DOHH2 (cell line): ENCODE measurements around the gene CLMN.
"Not testable (repeated sequence)": the region's sequence is repeated elsewhere in the genome, so short reads cannot be mapped to it uniquely, and the experiment has no call there.

Experiments used
- H3F3A ChIP-seq: fragments of 200-600 bp; sonication (generic), shearing (Covaris generic); 2 replicates; pipeline ENCODE4 v1.6.0; 2016; ENCODE audit warnings: antibody characterized with exemption, mild to moderate bottlenecking; ENCODE audit not compliant: control insufficient read depth, insufficient read depth
- H3K27ac ChIP-seq: fragments of 200-600 bp; sonication (generic); 2 replicates; pipeline ENCODE4 v1.5.1; 2014; ENCODE audit warnings: low read depth, mild to moderate bottlenecking, low read length, moderate library complexity
- H3K27me3 ChIP-seq: fragments of 200-600 bp; sonication (generic); 2 replicates; pipeline ENCODE4 v1.6.1; 2014; ENCODE audit warnings: mild to moderate bottlenecking, low read length, mixed read lengths; ENCODE audit not compliant: control insufficient read depth
- H3K36me3 ChIP-seq: fragments of 200-600 bp; sonication (generic); 2 replicates; pipeline ENCODE4 v1.6.1; 2014; ENCODE audit warnings: mild to moderate bottlenecking, low read length, moderate library complexity, mixed read lengths; ENCODE audit not compliant: control insufficient read depth
- H3K4me1 ChIP-seq: fragments of 200-600 bp; sonication (generic); 2 replicates; pipeline ENCODE4 v1.6.1; 2014; ENCODE audit warnings: mild to moderate bottlenecking, low read length, mixed read lengths; ENCODE audit not compliant: control insufficient read depth
- H3K4me2 ChIP-seq: fragments of 200-600 bp; sonication (generic); 2 replicates; pipeline ENCODE4 v1.6.0; 2014; ENCODE audit warnings: mild to moderate bottlenecking, low read length, moderate library complexity
- H3K4me3 ChIP-seq: fragments of 200-600 bp; sonication (generic); 2 replicates; pipeline ENCODE4 v1.5.1; 2014; ENCODE audit warnings: mild to moderate bottlenecking, low read length, mixed read lengths
- H3K79me2 ChIP-seq: fragments of 200-600 bp; sonication (generic); 2 replicates; pipeline ENCODE4 v1.6.1; 2014; ENCODE audit warnings: mild to moderate bottlenecking, low read length, mixed read lengths; ENCODE audit not compliant: control insufficient read depth
- H3K9me2 ChIP-seq: fragments of 200-600 bp; sonication (generic); replicated peaks from 2 replicates; pipeline ENCODE4 v1.6.1; 2014; ENCODE audit warnings: mild to moderate bottlenecking, low read length, mixed read lengths; ENCODE audit not compliant: control insufficient read depth
- H3K9me3 ChIP-seq: fragments of 200-600 bp; sonication (generic); 2 replicates; pipeline ENCODE4 v1.6.1; 2014; ENCODE audit warnings: antibody characterized with exemption, low read length, mixed read lengths; ENCODE audit not compliant: control insufficient read depth, insufficient read depth
- H4K20me1 ChIP-seq: fragments of 200-600 bp; sonication (generic); 2 replicates; pipeline ENCODE4 v1.6.0; 2014; ENCODE audit warnings: low read depth, mild to moderate bottlenecking, antibody characterized with exemption, low read length, moderate library complexity; ENCODE audit not compliant: control insufficient read depth, insufficient read depth
- CTCF ChIP-seq: fragments of 200-600 bp; sonication (generic); IDR thresholded peaks from one replicate; pipeline ENCODE4 v1.5.1; 2014; ENCODE audit warnings: antibody characterized with exemption, mild to moderate bottlenecking, low read depth, low read length; ENCODE audit not compliant: poor library complexity, severe bottlenecking
- EZH2phosphoT487 ChIP-seq: fragments of 200-600 bp; sonication (generic); IDR thresholded peaks from 2 replicates; pipeline ENCODE4 v1.6.1; 2017; ENCODE audit warnings: borderline replicate concordance, mild to moderate bottlenecking, antibody characterized with exemption, low read length, moderate library complexity, mixed read lengths

The CLMN gene

GRCh38 chr14:95141684-95142083 is 178.0 kb downstream of the CLMN start:
- Histone ChIP-seq H4K20me1 (peaks cover 12% of the 10 kb centered on the region), H3K4me2 (peak overlapping the region; percentile 70), H3K27ac (no peak overlapping the region)

GRCh38 chr14:95140060-95140858 is 179.4 kb downstream of the CLMN start:
- Histone ChIP-seq H3K9me2 (no peaks in the 10 kb centered on the region), H3F3A (peaks cover 17% of the 10 kb centered on the region), H3K27me3 (no peaks in the 10 kb centered on the region), H3K27ac (peak overlapping the region; percentile 72), H3K79me2 (peaks cover 93% of the 10 kb centered on the region), H3K9me3 (no peaks in the 10 kb centered on the region), H3K4me1 (peaks cover 68% of the 10 kb centered on the region), H3K36me3 (peaks cover 26% of the 10 kb centered on the region), H4K20me1 (peaks cover 12% of the 10 kb centered on the region), H3K4me2 (peak overlapping the region; percentile 70), H3K4me3 (peak overlapping the region; percentile 65)
- no peak for TF ChIP-seq CTCF
- TF ChIP-seq EZH2phosphoT487, result no peak

More at GRCh38 chr14:95141684-95142083, 178.0 kb downstream of the CLMN start:
- Histone ChIP-seq H3K9me2 (no peaks in the 10 kb centered on the region), H3K79me2 (peaks cover 94% of the 10 kb centered on the region), H3K4me3 (no peak overlapping the region), H3K4me1 (peaks cover 78% of the 10 kb centered on the region), H3K27me3 (no peaks in the 10 kb centered on the region), H3K9me3 (no peaks in the 10 kb centered on the region), H3F3A (peaks cover 19% of the 10 kb centered on the region; the same call in 1 of the 2 replicates), H3K36me3 (peaks cover 21% of the 10 kb centered on the region)
- TF ChIP-seq EZH2phosphoT487, result no peak
- TF ChIP-seq CTCF, result no peak

GRCh38 chr14:95138876-95139275 is 180.8 kb downstream of the CLMN start:
- no peaks in the 10 kb centered on the region for H3K27me3 ChIP-seq
- TF ChIP-seq EZH2phosphoT487 (no peak), CTCF (no peak)
- H4K20me1 ChIP-seq, result peaks cover 12% of the 10 kb centered on the region
- peaks cover 91% of the 10 kb centered on the region for H3K79me2 ChIP-seq
- peaks cover 33% of the 10 kb centered on the region for H3K36me3 ChIP-seq
- no peaks in the 10 kb centered on the region for H3K9me3 ChIP-seq
- no peak overlapping the region for H3K4me3 ChIP-seq
- H3K27ac ChIP-seq, result no peak overlapping the region
- no peaks in the 10 kb centered on the region for H3K9me2 ChIP-seq
- peaks cover 56% of the 10 kb centered on the region for H3K4me1 ChIP-seq
- peaks cover 8% of the 10 kb centered on the region for H3F3A ChIP-seq
- H3K4me2 ChIP-seq, result no peak overlapping the region

- not testable (repeated sequence) for H3K4me2 ChIP-seq, H3K27ac ChIP-seq, H3F3A ChIP-seq, H3K27me3 ChIP-seq, H3K9me2 ChIP-seq, H3K4me3 ChIP-seq, H3K9me3 ChIP-seq
- Histone ChIP-seq H4K20me1 (peaks cover 10% of the 10 kb centered on the region), H3K36me3 (peaks cover 35% of the 10 kb centered on the region), H3K79me2 (peaks cover 88% of the 10 kb centered on the region), H3K4me1 (peaks cover 51% of the 10 kb centered on the region)
These were observed 181.3 kb downstream of the CLMN start for GRCh38 chr14:95138455-95138854.
